Hepatocyte (in vitro differentiated cells): Measurements from ENCODE around the gene BRINP2.

ENCODE experiments used
- CTCF ChIP-seq: fragments of 200-600 bp; sonication (generic); IDR thresholded peaks from 2 replicates; pipeline ENCODE4 v1.5.1; 2016; ENCODE audit warnings: antibody characterized with exemption, mild to moderate bottlenecking; ENCODE audit not compliant: poor library complexity
- EZH2 ChIP-seq: fragments of 200-600 bp; sonication (generic); IDR thresholded peaks from 2 replicates; pipeline ENCODE4 v1.6.1; 2016; ENCODE audit warnings: antibody characterized with exemption, mild to moderate bottlenecking, borderline replicate concordance

- no peak for TF ChIP-seq CTCF
- TF ChIP-seq EZH2: no peak
These were observed 136.2 kb downstream of the BRINP2 start for GRCh38 chr1:177306981-177307380.
